Omental fat pad (tissue), 4 donors: ENCODE measurements around the gene CLCN2. TPM values are rescaled to one million over a fixed set of nuclear protein-coding genes. Genes with fewer than 3 reads are reported as not detected.

Source experiments
- ATAC-seq: fragments of 150-250 bp; one replicate; pipeline ENCODE4 v1.9.1; 2016; ENCODE audit warnings: mild to moderate bottlenecking, moderate library complexity; ENCODE audit not compliant: low FRiP score
- DNase-seq: peaks from one replicate; pipeline ENCODE4 v3.0.0-alpha.2; 2019; ENCODE audit warnings: low spot score
- total RNA-seq, 4 donors: library from RNA; depleted of rRNA; stranded (reverse); fragments of >200 nt; gene quantifications; one replicate each; pipeline ENCODE4 v1.1.0, GENCODE V29; 2016
- TF ChIP-seq, protein P1 (sequence below), 3 donors: fragments of 450-650 bp; IDR thresholded peaks; one replicate each; pipeline ENCODE4 v1.5.1; 2016 to 2017; ENCODE audit warnings: antibody characterized with exemption in 3 of 3, mild to moderate bottlenecking in 3 of 3, moderate library complexity in 2 of 3

Gene CLCN2
- total RNA-seq, 4 donors from 2014 or later, result 2.1 to 8.4 (median 3.8) TPM

GRCh38 chr3:184380627-184381260 lies 19.3 kb upstream of the CLCN2 start:
- DNase-seq, result no peak
- ATAC-seq, result peak; percentile 18
- TF ChIP-seq, protein P1, sequence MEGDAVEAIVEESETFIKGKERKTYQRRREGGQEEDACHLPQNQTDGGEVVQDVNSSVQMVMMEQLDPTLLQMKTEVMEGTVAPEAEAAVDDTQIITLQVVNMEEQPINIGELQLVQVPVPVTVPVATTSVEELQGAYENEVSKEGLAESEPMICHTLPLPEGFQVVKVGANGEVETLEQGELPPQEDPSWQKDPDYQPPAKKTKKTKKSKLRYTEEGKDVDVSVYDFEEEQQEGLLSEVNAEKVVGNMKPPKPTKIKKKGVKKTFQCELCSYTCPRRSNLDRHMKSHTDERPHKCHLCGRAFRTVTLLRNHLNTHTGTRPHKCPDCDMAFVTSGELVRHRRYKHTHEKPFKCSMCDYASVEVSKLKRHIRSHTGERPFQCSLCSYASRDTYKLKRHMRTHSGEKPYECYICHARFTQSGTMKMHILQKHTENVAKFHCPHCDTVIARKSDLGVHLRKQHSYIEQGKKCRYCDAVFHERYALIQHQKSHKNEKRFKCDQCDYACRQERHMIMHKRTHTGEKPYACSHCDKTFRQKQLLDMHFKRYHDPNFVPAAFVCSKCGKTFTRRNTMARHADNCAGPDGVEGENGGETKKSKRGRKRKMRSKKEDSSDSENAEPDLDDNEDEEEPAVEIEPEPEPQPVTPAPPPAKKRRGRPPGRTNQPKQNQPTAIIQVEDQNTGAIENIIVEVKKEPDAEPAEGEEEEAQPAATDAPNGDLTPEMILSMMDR (IDR thresholded peaks at IDR 0.05), result no peak

DNA sequence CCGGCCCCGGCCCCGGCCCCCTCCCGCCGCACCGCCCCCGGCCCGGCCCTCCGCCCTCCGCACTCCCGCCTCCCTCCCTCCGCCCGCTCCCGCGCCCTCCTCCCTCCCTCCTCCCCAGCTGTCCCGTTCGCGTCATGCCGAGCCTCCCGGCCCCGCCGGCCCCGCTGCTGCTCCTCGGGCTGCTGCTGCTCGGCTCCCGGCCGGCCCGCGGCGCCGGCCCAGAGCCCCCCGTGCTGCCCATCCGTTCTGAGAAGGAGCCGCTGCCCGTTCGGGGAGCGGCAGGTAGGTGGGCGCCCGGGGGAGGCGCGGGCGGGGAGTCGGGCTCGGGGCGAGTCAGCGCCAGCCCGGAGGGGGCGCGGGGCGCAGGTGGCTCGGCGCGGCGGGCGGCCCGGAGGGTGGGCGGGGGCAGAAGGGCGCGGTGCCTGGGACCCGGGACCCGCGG lies 18.8 kb upstream of the CLCN2 start:
- peak; percentile 76 for ATAC-seq

GRCh38 chr3:184379358-184380184 lies 18.2 kb upstream of the CLCN2 start, which contains the start of gene CHRD:
CHRD (plus strand) TSS chr3:184380054; CDS start chr3:184380319, 265 bp downstream.
- peak; percentile 16 for ATAC-seq
- TF ChIP-seq, protein P1 (IDR thresholded peaks at IDR 0.05), result no peak
- DNase-seq, result no peak

More for the DNA sequence above, 18.8 kb upstream of the CLCN2 start:
- DNase-seq, result no peak
- TF ChIP-seq, protein P1 (IDR thresholded peaks at IDR 0.05), result no peak

DNA sequence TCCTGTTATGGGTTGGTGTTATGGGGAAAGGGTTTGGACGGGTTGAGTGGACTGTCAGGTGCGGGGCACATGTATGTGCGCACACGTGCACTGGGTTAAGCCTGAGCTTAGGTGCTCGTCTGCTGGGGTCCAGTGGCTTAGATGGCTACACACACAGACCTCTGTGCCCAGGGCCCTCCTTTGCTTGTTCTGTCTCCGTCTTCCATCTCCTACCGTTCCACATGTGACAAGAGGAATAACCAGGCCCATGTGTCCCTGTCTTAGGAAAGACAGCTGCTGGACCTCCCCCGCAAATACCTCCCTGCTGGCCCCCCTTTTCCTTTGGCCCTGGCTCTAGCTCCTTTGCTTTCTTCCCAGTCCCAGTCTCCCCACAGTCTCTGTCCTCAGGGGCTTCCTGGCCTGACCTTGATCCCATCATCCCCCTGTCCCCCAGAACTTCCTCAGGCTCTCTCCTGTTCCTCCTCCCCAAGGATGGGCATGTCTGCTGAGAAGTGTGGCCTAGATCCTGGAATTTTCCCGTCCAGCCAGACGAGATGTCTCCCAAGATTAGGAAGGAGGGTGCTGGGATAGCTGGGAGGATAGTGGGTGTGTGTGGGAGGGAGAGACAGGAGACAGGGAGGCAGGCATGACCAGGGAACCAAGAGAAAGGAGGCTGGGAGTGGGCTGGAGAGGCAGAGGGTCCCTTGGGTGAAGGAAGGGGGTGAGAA lies 17.4 kb upstream of the CLCN2 start:
- no peak for DNase-seq

DNA sequence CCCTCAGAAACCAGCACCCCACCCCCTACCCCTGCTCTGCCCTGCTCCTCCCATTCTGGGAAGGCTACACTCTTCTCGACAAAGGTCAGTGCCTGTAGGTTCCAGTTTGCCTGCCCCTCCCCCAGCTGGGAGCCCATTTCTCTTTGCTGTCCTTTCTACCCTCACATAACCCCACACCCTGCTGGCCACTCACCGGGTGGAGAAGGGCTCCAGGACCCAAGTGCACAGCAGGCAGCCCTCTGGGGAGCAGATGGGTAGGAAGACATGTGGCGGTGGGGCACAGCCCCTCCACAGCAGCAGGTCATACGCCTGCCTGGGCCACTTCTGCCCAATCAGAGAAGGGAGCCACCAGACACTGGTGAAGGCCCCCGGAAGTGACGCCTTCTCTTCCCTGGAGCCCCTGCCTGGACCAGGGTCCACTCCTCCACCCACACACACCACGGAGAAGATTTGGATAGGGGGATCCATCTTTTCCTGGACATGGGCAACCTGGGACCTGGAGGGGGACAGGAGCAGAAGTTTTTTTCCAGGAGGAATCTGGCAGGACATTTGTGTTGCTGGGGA lies 16.6 kb upstream of the CLCN2 start, which contains the start of gene THPO:
THPO (minus strand) TSS at position 326 of the 564 bp plus-strand sequence. CDS start 1,948 bp downstream, outside the sequence.
- no peak for DNase-seq
- ATAC-seq, result no peak
- TF ChIP-seq, protein P1 (IDR thresholded peaks at IDR 0.05), result no peak

More for the DNA sequence above, 17.4 kb upstream of the CLCN2 start:
- ATAC-seq, result no peak
- TF ChIP-seq, protein P1 (IDR thresholded peaks at IDR 0.05), result no peak

GRCh38 chr3:184377374-184377773 lies 16.0 kb upstream of the CLCN2 start:
- TF ChIP-seq, protein P1 (IDR thresholded peaks at IDR 0.05), result no peak
- ATAC-seq (no peak), DNase-seq (no peak)
